Right ventricle myocardium superior (tissue), 1 donor: ENCODE measurements around the gene KCNN3. TPM values are rescaled to one million over a fixed set of nuclear protein-coding genes. Genes with fewer than 3 reads are reported as not detected.

ENCODE experiments used
- ATAC-seq: fragments of 200-7000 bp; cut with Tn5 transposase; one replicate; pipeline ENCODE4 v1.9.1; 2020; ENCODE audit warnings: mild to moderate bottlenecking; ENCODE audit not compliant: poor library complexity
- DNase-seq: peaks from one replicate; pipeline ENCODE4 v3.0.0-alpha.2; 2020
- intact Hi-C: fragments of 100-400 bp; cut with DNase I; formaldehyde crosslinking; loops from one replicate; pipeline ENCODE4 v1.11.2; 2022
- total RNA-seq: library from RNA; stranded (reverse); fragmentation: NEBNext Ultra II Directional; extraction: Animal tissue kit (Norgen Biotek cat#: 25700); gene quantifications from one replicate; pipeline ENCODE4 v1.2.1, GENCODE V29; 2021
- donor health status: DM: no; HTN: yes; CAD: no; lungs with severe emphysema.

The KCNN3 gene
- total RNA-seq, 1 donor from 2014 or later, result 3.4 TPM

GRCh38 chr1:154810571-154810970 lies 59.5 kb downstream of the KCNN3 start:
- ATAC-seq (no peak), DNase-seq (no peak)
- intact Hi-C loops, result no loop called here

GRCh38 chr1:154809436-154810413 lies 60.4 kb downstream of the KCNN3 start:
- intact Hi-C loops, result no loop called here

GRCh38 chr1:154808909-154809262 lies 61.2 kb downstream of the KCNN3 start:
- peak; percentile 34 for ATAC-seq
- intact Hi-C loops, result no loop called here
- DNase-seq, result no peak

More at GRCh38 chr1:154809436-154810413, 60.4 kb downstream of the KCNN3 start:
- DNase-seq, result no peak
- ATAC-seq, result no peak

GRCh38 chr1:154808261-154808908 lies 61.7 kb downstream of the KCNN3 start:
- peak; percentile 26 for ATAC-seq
- intact Hi-C loops, result no loop called here
- DNase-seq, result no peak

- ATAC-seq, result no peak
- intact Hi-C loops, result no loop called here
Measured at GRCh38 chr1:154807048-154807591, 63.0 kb downstream of the KCNN3 start.

GRCh38 chr1:154806333-154806732 lies 63.7 kb downstream of the KCNN3 start:
- DNase-seq (no peak), ATAC-seq (no peak)
- intact Hi-C loops, result no loop called here

More at GRCh38 chr1:154807048-154807591, 63.0 kb downstream of the KCNN3 start:
- no peak for DNase-seq

DNA sequence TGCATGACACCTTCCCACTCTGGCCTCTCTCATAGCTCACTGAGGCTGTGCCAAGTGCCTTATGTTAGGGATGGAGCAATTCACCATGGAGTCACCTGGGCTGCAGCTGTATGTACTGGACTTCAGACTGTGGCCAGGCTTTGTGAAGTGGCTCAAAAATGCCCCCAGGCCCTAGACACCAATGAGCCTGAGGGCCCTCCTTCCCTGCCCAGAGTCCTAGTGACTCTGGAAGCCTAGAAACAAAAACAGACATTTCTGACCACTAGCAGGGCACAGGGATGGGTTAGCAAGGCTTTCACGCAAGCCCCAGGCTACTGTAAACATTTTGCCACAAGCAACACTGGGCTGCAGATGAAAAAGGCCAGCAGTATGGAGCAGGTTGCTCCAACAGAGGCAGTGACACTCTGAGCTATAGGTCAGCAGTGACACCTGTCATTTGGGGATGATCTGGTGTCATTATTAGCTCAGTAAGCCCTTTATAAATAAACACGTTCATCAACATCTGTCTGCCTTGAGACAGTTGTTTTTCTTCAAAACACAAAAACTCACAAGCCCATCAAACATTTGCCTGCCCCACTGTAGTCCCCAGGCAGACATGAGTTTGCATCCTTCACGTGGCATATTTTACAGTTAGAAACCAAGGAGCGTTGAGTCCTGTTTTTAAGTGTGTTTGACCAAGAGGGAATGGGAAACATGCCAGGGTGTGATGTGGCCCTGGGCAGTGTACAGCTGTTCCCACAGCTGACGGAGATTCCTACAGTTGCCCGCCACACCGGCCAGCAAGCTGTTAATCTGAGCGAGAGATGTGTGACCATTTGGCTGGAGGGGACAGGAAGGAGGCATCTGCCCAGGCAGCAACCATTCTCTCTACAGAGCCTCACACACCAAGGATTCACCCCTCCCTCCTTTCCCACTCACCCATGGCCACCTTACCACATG lies 66.8 kb downstream of the KCNN3 start:
- ATAC-seq, result no peak
- intact Hi-C loops, result no loop called here

GRCh38 chr1:154802336-154802969 lies 67.6 kb downstream of the KCNN3 start:
- intact Hi-C loops, result no loop called here
- ATAC-seq (peak; percentile 18), DNase-seq (no peak)

More for the DNA sequence above, 66.8 kb downstream of the KCNN3 start:
- no peak for DNase-seq

DNA sequence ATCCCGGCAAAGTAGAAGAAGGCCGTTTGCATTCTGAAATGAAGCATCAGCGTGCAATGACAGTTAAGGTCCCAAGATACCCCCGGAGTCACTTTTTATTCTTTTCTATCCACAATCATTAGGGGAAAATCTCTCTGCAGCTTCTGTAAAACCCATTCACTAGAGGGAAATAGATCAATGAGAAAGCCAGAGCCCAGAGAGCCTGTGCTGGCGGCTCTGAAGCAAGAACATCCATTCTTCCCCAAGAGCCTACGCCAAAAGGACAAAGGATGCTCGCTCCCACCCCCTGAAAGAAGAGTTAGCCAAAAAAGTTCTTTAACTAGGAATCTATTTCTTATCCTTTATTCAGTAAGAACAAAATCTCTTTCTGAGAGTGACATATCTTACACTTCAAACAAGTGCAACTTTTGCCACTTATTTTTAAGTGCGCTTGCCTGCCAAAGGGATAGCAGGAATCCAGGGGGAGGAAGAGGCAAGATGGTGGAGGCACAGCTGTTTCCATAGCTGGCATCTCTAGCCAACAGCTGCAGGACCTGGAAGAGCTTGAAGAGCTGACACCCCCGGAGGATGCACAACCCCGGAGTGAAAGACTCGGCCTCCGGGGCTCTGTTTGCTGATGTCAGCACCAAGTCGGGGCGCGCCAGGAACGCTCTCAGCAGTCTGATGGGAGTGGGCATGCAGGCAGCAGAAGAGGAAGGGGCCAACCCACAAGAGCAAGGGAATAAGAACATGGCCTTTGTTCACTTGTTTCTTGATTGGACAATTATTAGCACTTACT lies 68.7 kb downstream of the KCNN3 start:
- ATAC-seq (no peak), DNase-seq (no peak)
- intact Hi-C loops, result no loop called here

GRCh38 chr1:154799188-154799587 lies 70.9 kb downstream of the KCNN3 start:
- DNase-seq (peak; percentile 6), ATAC-seq (no peak)
- intact Hi-C loops, result no loop called here

DNA sequence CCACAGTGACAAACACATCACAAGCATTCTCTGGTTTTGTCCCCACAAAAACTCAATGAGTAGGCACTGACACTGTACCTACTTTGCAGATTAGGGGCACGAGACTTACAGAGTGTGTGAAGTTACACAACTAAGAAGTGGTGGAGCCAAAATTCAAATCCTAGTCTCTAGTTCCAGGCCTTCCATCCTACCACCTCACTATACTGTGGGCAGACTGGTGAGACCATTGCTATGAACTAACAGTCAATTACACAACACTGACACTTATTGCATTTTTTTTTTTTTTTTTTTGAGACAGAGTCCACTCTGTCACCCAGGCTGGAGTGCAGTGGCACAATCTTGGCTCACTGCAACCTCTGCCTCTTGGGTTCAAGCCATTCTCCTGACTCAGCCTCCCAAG lies 71.4 kb downstream of the KCNN3 start:
- ATAC-seq, result no peak
- DNase-seq, result no peak
- intact Hi-C loops, result no loop called here

GRCh38 chr1:154797175-154797574 lies 72.9 kb downstream of the KCNN3 start:
- DNase-seq (no peak), ATAC-seq (no peak)
- intact Hi-C loops, result no loop called here

- intact Hi-C loops, result no loop called here
- DNase-seq, result peak; percentile 3
- ATAC-seq, result no peak
Measured at GRCh38 chr1:154796303-154796892, 73.7 kb downstream of the KCNN3 start.

GRCh38 chr1:154794608-154795007 lies 75.5 kb downstream of the KCNN3 start:
- intact Hi-C loops, result no loop called here
- ATAC-seq, result no peak
- DNase-seq, result peak; percentile 3

DNA sequence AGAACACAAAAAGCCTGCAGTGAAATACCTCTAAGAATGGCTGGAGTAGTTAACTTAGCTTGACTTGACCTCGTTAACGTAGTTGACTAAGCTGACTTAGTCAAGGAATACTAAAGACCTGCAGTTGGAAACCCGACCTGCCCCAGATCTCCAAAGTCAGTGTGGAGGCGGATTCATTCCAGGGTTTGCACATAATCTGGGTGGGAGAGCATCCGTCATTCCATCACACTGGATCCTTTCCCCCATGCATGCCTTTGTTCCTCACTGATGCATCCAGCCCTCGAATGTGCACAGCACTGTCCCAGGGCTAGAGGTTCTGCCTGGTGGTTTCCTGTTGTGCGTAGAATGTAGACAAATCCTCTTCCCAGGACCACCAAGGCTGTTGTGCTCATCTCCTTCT lies 76.4 kb downstream of the KCNN3 start:
- peak; percentile 2 for DNase-seq
- ATAC-seq, result no peak
- intact Hi-C loops, result no loop called here

DNA sequence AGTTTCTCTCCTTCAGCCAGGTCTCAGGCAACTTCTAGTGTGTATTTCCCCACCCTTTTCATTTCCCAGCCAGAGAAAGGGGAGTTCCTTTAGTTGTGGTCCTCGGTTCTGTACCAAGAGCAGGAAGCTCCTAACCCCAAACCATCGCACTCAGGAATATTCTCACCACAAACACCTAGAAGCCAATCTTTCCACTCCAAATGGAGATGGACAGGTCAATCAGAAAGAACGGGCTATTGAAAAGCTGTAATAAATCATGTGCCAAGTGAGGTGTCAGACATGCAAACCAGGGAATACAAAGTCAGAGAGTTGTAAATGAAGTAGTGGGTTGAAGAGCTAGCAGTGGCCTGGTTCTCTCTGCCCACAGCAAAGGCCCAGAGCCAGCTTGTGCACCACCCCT lies 77.2 kb downstream of the KCNN3 start:
- DNase-seq, result no peak
- ATAC-seq, result no peak
- intact Hi-C loops, result no loop called here
